Effector CD8-positive, alpha-beta T cell (primary cell): ENCODE data around the gene CDK19.
"Not testable (repeated sequence)": the region's sequence is repeated elsewhere in the genome, so short reads cannot be mapped to it uniquely, and the experiment has no call there.

Experiments used
- DNase-seq: peaks from one replicate; lab custom pipeline; 2025; lab: John Stamatoyannopoulos, UW

Gene CDK19

DNA sequence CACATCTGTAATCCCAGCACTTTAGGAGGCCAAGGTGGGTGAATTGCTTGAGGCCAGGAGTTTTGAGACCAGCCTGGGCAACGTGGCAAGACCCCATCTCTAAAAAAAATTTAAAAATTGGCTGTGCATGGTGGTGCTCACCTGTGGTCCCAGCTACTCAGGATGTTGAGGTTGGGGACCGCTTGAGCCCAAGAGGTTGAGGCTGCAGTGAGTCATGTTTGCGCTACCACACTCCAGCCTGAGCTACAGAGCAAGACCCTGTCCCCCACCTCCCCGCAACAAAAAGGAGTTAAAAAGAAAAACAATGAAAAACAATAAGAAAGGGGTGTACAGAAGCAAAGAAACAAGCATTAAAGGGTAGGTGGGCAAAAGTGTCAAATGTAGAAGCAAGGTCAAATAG is 57.3 kb downstream of the CDK19 start:
- DNase-seq: no peak

DNA sequence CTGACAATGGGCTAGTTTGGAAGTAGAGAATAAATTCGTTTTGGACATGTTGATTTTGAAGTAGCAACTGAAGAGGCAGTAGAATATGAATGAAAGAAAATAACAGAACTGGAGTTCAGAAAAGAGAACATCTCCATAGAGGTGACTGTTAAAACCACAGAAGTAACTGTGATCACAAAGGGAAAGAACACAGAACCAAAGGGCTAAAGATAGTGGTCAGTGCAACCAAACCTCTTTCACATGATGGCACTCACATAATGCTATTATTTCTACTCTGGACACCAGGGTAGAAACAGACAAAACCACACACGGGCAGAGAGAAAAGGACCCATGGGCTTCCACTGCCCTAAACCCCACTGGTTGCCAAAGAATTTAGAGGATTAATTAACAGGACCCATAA is 58.5 kb downstream of the CDK19 start:
- no peak for DNase-seq

DNA sequence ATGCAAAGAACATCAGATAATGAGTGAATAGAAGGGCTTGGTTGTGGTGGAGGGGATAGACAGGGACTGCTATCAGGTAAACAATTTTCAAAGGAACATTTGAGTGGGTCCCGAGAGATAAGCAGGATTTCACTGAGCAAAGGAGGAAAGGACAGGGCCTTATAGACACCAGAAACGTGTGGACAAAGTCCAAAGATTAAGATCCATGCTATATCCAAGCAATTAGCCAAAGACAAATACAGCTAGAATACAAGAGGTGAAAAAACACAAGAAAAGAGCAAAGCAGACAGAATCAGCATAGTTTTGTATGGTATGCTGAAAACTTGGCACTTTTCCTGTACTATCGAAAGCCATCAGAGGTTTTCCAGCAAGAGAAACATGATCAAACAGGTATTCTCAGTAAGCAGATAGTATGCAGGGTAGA is 59.8 kb downstream of the CDK19 start:
- DNase-seq: no peak

DNA sequence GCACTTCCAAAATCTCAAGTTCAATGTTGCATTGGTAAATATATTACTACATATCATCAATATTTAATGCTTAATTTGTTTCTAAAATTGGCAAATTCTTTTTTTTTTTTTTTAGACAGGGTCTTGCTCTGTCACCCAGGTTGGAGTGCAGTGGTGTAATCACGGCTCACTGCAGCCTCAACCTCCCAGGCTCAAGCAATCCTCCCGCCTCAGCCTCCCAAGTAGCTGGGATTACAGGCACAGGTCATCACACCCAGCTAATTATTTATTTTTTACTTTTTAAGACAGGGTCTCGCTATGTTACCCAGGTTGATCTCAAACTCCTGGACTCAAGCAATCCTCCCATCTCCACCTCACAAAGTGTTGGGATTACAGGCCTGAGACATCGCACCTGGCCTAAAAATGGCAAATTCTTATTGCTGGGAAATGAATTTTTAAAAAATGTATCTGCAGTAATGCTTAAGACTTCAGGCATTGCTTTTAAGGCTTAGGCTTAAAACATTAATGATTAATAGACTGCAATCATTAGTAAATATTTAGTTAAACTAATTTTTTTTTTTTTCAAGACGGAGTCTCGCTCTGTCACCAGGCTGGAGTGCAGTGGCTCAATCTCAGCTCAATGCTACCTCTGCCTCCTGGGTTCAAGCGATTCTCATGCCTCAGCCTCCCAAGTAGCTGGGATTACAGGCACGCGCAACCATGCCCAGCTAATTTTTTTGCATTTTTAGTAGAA is 61.2 kb downstream of the CDK19 start:
- not testable (repeated sequence) for DNase-seq

DNA sequence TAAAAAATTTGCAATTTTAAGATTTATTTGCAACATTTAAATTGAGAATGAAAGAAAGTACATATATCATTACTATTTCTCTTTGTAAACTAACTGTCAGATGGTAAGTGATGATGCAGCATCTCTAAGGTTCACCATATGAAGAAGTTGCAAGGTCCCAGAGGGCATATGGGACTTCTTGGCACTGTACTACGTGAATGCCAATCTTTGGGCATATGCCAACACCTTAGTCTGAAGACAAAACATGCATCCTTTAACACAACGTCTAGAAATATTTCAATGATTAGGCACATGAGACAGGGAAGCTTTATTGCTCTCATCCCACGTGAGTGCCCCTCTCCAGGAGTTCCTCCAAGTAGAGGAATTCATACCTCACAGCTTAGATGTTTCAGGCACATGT is 66.8 kb downstream of the CDK19 start:
- DNase-seq: no peak

DNA sequence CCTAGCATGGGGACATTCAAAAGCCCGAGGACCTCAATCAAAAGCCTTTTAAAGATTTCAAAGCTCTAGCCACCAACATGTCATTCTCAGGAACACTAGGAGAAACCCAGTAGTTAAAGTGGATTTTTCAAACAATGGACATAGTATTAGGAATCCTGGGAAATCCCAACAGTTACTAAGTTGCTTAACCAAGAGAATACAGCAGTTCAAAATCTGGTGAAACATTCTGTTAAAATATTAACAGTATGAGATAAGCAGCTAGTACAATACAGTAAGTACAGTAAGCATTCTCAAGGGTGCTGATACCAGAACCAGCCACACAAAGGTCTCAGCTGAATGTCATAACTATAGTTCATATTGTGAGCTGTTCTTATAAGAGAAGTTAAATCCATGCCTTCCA is 68.6 kb downstream of the CDK19 start:
- no peak for DNase-seq

DNA sequence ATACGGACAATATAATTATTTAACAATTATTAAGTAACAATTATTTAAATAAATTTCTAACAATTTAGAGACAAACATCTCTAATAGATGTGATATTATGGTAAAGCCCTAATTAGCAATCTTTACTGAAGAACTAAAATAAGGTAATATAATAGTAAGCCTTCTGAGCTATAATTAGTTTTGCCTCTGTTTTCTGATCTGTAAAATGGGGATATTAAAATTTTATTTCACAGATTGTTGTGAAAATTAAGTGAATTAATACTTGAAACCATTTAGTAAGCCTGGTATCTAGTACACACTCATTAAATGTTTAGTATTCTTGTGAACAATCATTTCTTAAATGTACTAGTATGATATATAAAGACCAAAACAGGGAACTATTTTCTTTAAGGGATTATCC is 70.3 kb downstream of the CDK19 start:
- no peak for DNase-seq

DNA sequence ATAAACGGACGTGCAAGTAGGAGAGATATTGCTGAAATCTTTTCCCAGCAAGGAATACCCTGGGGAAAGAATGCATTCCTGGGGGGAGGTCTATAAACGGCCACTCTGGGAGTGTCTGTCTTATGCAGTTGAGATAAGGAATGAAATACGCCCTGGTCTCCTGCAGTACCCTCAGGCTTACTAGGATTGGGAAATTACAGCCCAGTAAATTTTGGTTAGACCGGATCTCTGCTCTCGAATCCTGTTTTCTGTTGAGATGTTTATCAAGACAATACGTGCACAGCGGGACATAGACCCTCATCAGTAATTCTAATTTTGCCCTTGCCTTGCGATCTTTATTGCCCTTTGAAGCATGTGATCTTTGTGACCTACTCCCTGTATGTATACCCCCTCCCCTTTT is 72.7 kb downstream of the CDK19 start:
- DNase-seq: not testable (repeated sequence)

DNA sequence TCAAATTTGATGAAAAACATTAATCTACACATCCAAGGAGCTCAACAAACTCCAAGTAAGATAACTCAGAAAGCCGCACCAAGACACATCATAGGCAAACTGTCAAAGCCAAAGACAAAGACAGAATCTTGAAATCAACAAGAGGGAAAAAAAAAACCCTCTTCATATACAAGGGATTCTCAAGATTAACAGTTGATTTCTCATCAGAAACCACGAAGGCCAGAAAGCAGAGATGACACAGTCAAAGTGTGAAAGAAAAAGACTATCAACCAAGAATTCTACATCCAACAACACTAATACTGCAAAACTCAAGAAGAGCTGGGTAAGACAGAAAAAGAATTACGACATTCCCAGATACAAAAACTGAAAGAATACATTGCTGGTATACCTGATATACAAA is 73.8 kb downstream of the CDK19 start:
- DNase-seq: no peak

DNA sequence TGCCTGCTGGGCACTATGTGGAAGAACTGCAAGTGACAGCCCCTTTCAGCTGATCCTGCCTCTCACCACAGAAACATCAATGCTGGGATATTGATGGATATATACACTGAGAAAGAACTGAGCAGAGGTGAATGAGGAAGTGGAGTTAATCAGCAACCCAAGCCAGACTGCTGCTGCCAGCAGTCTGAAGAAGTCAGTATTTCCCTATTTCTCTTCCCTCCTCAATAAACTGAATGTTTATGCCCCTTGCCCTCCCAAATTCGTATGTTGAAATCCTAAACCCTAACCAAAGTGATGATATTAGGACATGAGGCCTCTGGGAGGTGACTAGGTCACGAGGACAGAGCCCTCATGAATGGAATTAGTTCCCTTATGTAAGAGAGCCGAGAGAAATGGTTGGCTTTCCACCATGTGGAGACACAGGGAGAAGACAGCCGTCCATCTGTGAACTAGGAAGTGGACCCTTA is 76.3 kb downstream of the CDK19 start:
- no peak for DNase-seq

DNA sequence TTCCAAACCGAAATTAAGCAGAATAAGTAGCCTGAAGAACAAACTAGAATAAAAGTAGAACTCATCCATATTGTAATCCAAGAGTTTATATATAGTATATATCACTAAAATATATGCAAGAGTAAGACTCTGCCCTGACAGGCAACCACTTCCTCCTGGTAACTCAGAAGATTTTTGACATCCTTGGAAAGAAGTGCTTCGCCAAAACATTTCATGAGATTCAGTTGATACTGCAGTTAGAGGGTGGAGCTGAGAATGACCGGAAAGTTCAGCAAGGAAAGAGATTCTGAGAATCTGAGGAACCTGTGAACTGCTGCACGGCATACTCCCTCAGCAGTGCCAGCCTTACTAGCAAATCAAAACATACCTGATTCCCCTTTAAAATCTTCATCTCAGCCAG is 79.6 kb downstream of the CDK19 start:
- no peak for DNase-seq

DNA sequence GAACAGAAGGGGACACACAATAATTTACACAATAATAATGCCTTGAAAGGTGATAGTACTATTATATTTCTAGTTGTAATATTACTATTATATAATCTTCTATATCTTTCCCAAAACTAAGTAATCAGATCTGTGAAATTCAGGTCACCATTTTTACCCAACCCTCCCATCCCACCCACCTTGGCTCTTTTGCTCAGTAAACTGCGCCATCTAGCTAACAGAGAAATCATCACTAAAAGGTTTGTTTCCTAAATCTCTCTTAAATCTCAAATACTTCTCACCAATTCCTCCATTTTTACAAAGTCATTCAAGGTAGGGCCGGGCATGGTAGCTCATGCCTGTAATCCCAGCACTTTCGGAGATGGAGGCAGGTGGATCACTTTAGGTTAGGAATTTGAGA is 83.4 kb downstream of the CDK19 start:
- DNase-seq: no peak

DNA sequence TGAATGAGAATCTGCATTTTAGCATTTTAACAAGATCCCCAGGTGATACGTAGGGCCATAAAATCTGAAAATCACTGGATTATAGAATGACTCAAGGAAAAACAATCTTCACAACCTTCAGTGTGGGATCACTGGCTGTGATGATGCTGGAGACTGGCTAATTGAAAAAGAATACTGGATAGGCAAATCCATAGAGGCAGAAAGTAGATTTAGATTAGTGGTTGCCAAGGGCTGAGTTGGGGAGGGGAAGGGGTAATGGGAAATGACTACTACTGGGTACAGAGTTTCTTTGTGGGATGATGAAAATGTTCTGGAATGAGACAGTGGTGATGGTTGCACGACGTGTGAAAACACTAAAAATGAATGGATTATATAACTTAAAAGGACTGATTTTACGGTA is 84.1 kb downstream of the CDK19 start:
- no peak for DNase-seq

DNA sequence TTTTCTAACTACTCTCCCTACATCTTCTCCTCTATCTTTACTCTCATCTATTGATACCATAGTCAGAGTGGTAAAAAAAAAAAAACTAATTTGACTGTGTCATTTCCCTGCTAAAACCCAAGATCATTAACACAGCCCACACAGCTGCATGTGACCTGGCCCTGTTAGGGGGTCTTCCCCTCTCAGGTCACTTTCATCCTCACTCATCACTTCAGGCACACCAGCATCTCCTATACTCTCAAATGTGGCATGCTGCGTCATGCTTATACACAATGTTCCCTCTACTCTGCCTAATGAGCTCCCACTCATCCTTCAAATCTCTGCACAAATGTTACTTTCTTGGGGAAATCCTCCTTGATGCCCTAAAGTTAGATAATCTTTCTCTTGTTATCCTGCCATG is 86.8 kb downstream of the CDK19 start:
- no peak for DNase-seq

DNA sequence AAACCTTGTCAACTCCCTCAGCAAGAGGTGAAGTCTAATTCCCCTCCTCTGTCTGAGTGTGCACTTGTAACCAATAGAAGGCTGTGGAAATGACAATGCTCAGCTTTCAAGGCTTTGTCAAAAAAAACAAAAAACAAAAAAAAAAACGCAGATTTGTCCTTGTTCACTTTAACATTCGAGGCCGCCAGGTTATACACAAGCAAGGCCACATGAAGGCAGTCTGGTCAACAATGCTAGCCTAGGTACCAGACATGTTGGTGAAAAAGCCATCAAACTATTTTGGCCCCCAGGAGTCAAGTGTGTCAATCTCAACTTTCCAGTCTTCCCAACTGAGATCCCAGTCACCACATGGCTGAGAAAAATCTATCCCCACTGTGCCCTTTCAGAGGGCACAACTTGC is 92.3 kb downstream of the CDK19 start:
- no peak for DNase-seq

DNA sequence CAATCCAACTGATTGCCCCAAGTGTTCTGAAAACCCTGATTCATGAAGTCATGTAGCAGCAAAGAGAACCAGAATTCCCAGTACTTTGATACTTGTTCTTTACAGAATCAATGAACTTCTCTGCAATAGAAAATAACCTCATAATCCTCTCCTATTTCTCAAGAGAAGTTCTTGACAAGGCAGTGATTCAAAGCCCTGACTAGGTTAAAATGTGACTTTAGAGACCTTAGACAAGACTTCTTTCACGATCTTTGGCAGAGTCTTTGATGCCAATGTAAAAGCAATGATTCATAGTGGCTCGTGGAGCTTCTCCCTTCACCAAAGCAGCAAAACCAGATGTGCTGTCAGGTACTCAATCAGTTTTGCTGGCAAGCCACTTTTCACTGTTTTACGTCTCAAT is 95.2 kb downstream of the CDK19 start:
- DNase-seq: no peak

DNA sequence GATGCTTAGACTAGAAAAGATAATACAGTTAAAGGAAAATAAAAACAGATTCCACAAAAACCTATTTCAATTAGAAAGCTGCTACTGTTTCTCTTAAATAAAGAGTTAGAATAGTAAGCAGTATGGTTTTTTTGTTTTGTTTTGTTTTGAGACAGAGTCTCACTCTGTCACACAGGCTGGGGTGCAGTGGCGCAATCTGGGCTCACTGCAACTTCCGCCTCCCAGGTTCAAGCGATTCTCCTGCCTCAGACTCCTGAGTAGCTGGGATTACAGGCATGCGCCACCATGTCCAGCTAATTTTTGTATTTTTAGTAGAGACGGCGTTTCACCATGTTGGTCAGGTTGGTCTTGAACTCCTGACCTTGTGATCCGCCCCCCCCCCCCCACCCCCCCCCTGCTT is 95.7 kb downstream of the CDK19 start:
- not testable (repeated sequence) for DNase-seq

DNA sequence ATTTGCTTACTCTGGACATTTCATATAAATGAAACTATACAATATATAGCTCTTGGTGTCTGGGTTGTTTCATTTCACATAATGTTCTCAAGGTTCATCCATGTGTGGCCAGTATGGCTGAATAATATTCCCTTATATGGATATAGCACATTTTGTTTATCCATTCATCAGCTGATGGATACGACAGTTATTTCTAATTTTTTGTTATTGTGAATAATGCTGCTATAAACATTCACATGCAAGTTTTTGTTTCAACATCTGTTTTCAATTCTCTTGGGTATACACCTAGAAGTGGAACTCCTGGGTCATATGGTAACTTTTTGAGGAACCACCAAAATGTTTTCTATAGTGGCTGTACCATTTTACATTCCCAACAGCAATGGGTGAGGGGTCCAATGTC is 101.1 kb downstream of the CDK19 start:
- no peak for DNase-seq

DNA sequence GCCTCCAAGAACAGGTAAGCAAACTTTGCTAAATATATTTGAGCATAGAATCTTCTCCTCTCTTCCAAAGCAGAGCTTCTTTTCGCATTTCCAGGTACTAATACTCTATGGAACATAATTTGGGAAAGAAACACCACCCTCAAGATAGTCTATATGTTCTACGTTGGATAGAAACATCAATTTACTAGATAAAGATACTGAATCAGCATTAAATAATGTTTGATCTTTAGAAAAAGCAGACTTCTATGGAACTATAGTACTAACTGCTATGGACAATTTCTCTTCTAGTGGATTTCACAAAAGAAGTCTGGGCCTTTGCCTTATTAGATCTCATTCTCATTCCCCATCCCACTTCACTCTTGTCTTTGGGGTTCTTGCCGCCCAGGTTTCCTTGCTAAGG is 103.0 kb downstream of the CDK19 start:
- no peak for DNase-seq

DNA sequence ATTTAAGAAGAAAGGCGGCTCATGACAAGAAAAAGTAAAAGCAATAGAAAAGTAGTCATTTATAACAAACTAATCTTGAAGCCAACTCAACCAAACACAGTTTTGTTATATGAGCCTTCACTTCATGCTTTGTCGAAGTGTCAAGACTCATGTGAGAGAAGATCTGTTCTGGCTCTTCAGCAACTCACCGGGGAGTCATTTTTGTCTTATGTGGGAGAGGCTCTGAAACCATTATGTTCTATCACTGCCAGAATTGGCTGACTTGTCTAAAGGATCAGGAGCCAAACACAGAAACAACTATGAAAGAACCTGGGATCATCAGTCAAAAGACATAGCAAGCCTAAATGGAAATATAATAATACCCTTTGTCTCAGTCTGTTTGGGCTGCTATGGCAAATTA is 105.2 kb downstream of the CDK19 start:
- no peak for DNase-seq

DNA sequence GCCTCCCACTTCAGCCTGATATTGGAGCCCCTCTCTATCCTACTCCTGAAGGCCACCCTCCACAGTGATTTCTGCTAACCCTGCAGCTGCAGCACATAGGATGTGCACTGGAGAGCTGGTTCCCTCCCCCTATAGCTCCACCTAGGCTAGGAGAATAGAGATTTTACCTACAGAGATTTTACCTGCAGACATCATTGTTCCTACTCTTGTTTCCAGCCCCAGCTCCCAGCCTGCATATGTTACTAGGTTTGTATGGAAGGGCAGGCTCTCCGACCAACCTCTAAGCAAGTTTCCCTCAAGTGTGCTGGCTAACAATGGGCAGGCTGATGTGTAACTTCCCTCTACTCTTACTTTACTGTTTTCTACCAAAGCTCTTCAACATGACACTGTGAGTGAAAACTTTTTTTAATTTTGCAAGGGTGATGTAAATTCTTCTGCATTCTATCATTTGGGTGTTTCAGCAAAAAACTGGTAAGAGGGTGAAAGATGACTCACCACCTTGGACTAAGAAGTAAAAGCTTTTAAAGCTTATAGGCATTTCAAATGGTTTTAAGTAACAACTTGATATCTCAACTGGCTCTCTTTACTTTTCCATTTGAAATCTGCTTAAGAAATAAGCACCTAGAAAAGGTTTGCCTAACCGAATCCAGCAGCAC is 106.8 kb downstream of the CDK19 start:
- no peak for DNase-seq

DNA sequence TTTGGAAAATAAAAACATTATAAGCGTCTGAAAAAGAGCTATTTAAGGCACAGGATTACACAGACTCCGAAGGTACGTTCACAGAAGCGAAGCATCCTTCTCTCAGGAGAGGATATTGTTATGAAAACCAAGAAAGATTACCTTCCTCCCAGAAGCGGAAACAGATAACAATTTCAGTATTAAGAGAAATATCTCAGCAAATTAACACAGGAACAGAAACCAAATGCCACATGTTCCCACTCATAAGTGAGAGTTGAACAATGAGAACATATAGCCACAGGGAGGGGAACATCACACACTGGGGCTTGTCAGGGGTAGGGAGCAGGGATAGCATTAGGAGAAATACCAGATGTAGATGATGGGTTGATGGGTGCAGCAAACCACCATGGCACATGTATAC is 109.7 kb downstream of the CDK19 start:
- DNase-seq: no peak

DNA sequence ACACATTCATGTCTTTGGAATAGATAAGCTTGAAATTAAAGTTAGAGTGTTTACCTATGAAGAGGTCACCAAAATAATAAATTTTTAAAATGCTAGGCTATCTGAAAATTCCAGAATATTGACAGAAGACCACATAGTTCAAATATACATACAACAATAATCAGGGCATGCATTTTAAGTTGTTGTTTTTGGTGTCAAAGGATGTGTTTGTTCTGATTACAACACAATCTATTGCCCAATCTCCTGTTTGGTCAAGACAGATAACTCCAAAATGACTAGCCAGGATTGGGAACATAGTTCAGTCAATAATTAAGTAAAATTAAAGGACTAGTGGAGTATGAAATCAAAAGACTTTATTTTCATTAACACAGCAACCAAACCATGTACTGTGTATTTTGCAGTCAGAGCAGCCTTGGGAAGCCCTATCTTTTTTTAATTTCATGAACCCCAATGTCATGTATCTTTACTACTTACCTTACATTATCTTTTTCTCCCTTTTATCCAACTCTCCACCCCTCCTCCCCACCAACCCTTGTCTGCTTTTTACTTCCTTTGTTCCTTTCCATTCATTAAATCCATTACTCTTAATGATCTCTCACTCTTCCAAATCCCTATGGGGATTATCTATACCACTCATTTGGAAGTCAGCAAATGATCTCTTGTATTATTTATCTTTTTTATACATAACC is 111.2 kb downstream of the CDK19 start:
- DNase-seq: no peak
